Natural killer cell (primary cell): Measurements from ENCODE around the gene OR6N2. TPM values are rescaled to one million over a fixed set of nuclear protein-coding genes. Genes with fewer than 3 reads are reported as not detected.
A peak's percentile ranks its signal among the peaks of the same experiment; 100 is the strongest.

Experiments used
- ATAC-seq, 3 donors: fragments of 150-1000 bp in 2 of 3; fragments of 200-7000 bp in 1 of 3; cut with Tn5 transposase; 1 replicate in 1 of 3; 2 replicates in 2 of 3; pipeline ENCODE4 v1.10.0; 2021; ENCODE audit warnings: mild to moderate bottlenecking in 2 of 3, moderate library complexity in 2 of 3
- DNase-seq, 2 donors: peaks; one replicate each; pipeline versions ENCODE4 v3.0.0 to v3.0.0-alpha.2; 2013 to 2021; ENCODE audit warnings: mixed read lengths in 1 of 2
- H3K27ac ChIP-seq: one replicate; pipeline ENCODE4 v1.5.1; 2013; ENCODE audit warnings: mild to moderate bottlenecking, low read length
- H3K27me3 ChIP-seq: one replicate; pipeline ENCODE4 v1.6.1; 2013; ENCODE audit warnings: low read length; ENCODE audit not compliant: control insufficient read depth, insufficient read depth
- H3K36me3 ChIP-seq: one replicate; pipeline ENCODE4 v1.6.1; 2013; ENCODE audit warnings: low read length; ENCODE audit not compliant: control insufficient read depth, insufficient read depth
- H3K4me1 ChIP-seq: one replicate; pipeline ENCODE4 v1.6.1; 2013; ENCODE audit warnings: low read length; ENCODE audit not compliant: control insufficient read depth, insufficient read depth
- H3K4me3 ChIP-seq: one replicate; pipeline ENCODE4 v1.5.1; 2013; ENCODE audit warnings: low read length
- H3K9me3 ChIP-seq: one replicate; pipeline ENCODE4 v1.6.1; 2013; ENCODE audit warnings: low read length; ENCODE audit not compliant: control insufficient read depth, insufficient read depth
- H3K27ac Mint-ChIP-seq, 2 donors: one replicate each; pipeline ENCODE4 v1.8.0; 2022; ENCODE audit warnings: mild to moderate bottlenecking in 2 of 2, mixed read lengths in 2 of 2, moderate library complexity in 1 of 2
- H3K27me3 Mint-ChIP-seq, 2 donors: one replicate each; pipeline ENCODE4 v1.8.0; 2022; ENCODE audit warnings: low read depth in 2 of 2, mixed read lengths in 2 of 2
- H3K36me3 Mint-ChIP-seq: one replicate; pipeline ENCODE4 v1.8.0; 2022; ENCODE audit warnings: mixed read lengths
- H3K4me1 Mint-ChIP-seq, 2 donors: one replicate each; pipeline ENCODE4 v1.8.0; 2022; ENCODE audit warnings: mixed read lengths in 2 of 2
- H3K4me3 Mint-ChIP-seq: one replicate; pipeline ENCODE4 v1.8.0; 2022; ENCODE audit warnings: mild to moderate bottlenecking, moderate library complexity, mixed read lengths
- H3K9me3 Mint-ChIP-seq, 2 donors: one replicate each; pipeline ENCODE4 v1.8.0; 2022; ENCODE audit warnings: mixed read lengths in 2 of 2
- WGBS: methylation state at CpG from one replicate; pipeline ENCODE4 v1.1.7; 2013; ENCODE audit warnings: missing lambda C conversion rate; ENCODE audit not compliant: insufficient coverage; 5-methylcytosine and 5-hydroxymethylcytosine counted together
- intact Hi-C: fragments of 100-400 bp; cut with micrococcal nuclease; formaldehyde crosslinking; loops from one replicate; pipeline ENCODE4 v1.14.2; 2022
- total RNA-seq, 4 donors: library from RNA; stranded (reverse); fragments of 120-200 nt in 1 of 4; gene quantifications; one replicate each; pipeline versions ENCODE4 v1.2.3 to v1.2.4, GENCODE V29; 2013 to 2022
- TF ChIP-seq, protein P1 (sequence below): fragments of 200-600 bp; IDR thresholded peaks from one replicate; pipeline ENCODE4 v1.8.0; 2022; ENCODE audit warnings: antibody characterized with exemption

Gene OR6N2
- total RNA-seq, 3 donors from 2014 or later (not counting 1 experiment from before 2014, with no cell fraction given): 0.95 TPM; not detected in 2

GRCh38 chr1:158794247-158794646, 13.2 kb upstream of the OR6N2 start:
- H3K27ac Mint-ChIP-seq: no peak overlapping the region
- no peak overlapping the region for H3K27ac ChIP-seq
- no peaks in the 10 kb centered on the region for H3K36me3 Mint-ChIP-seq

GRCh38 chr1:158793604-158794003, 12.6 kb upstream of the OR6N2 start:
- Histone ChIP-seq H3K4me3 (no peak overlapping the region), H3K27ac (no peak overlapping the region), H3K36me3 (no peaks in the 10 kb centered on the region), H3K27me3 (no peaks in the 10 kb centered on the region), H3K4me1 (no peaks in the 10 kb centered on the region), H3K9me3 (no peaks in the 10 kb centered on the region)
- Mint-ChIP-seq H3K27me3 (no peaks in the 10 kb centered on the region), H3K27ac (no peak overlapping the region), H3K4me1 (peaks cover 13% of the 10 kb centered on the region in 2 donors), H3K4me3 (no peak overlapping the region), H3K9me3 (no peaks in the 10 kb centered on the region), H3K36me3 (no peaks in the 10 kb centered on the region)
- ATAC-seq (peak; percentile 64 to 70 (median 65)), DNase-seq (peak in 1 of 2 donors; percentile 61)
- intact Hi-C loops: loop anchor here (1.0 to 10.0 kb wide), 2 partner anchors 205 to 281 kb away; partner anchors contain the start of gene AIM2
- 100% methylated on average over 2 of the region's 2 CpGs for WGBS
- TF ChIP-seq, protein P1, sequence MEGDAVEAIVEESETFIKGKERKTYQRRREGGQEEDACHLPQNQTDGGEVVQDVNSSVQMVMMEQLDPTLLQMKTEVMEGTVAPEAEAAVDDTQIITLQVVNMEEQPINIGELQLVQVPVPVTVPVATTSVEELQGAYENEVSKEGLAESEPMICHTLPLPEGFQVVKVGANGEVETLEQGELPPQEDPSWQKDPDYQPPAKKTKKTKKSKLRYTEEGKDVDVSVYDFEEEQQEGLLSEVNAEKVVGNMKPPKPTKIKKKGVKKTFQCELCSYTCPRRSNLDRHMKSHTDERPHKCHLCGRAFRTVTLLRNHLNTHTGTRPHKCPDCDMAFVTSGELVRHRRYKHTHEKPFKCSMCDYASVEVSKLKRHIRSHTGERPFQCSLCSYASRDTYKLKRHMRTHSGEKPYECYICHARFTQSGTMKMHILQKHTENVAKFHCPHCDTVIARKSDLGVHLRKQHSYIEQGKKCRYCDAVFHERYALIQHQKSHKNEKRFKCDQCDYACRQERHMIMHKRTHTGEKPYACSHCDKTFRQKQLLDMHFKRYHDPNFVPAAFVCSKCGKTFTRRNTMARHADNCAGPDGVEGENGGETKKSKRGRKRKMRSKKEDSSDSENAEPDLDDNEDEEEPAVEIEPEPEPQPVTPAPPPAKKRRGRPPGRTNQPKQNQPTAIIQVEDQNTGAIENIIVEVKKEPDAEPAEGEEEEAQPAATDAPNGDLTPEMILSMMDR: peak; percentile 59

More at GRCh38 chr1:158794247-158794646, 13.2 kb upstream of the OR6N2 start:
- H3K4me1 ChIP-seq: no peaks in the 10 kb centered on the region
- Mint-ChIP-seq H3K4me1 (peaks cover 13% of the 10 kb centered on the region in 2 donors), H3K9me3 (no peaks in the 10 kb centered on the region), H3K4me3 (no peak overlapping the region), H3K27me3 (no peaks in the 10 kb centered on the region)
- 97% methylated on average over 6 of the region's 6 CpGs for WGBS
- H3K36me3 ChIP-seq: no peaks in the 10 kb centered on the region
- H3K27me3 ChIP-seq: no peaks in the 10 kb centered on the region
- ATAC-seq (no peak), DNase-seq (no peak)
- TF ChIP-seq, protein P1: no peak
- no peak overlapping the region for H3K4me3 ChIP-seq
- intact Hi-C loops: loop anchor here (10.0 kb wide), 1 partner anchor 281 kb away; the partner anchor contains the start of gene AIM2
- no peaks in the 10 kb centered on the region for H3K9me3 ChIP-seq

DNA sequence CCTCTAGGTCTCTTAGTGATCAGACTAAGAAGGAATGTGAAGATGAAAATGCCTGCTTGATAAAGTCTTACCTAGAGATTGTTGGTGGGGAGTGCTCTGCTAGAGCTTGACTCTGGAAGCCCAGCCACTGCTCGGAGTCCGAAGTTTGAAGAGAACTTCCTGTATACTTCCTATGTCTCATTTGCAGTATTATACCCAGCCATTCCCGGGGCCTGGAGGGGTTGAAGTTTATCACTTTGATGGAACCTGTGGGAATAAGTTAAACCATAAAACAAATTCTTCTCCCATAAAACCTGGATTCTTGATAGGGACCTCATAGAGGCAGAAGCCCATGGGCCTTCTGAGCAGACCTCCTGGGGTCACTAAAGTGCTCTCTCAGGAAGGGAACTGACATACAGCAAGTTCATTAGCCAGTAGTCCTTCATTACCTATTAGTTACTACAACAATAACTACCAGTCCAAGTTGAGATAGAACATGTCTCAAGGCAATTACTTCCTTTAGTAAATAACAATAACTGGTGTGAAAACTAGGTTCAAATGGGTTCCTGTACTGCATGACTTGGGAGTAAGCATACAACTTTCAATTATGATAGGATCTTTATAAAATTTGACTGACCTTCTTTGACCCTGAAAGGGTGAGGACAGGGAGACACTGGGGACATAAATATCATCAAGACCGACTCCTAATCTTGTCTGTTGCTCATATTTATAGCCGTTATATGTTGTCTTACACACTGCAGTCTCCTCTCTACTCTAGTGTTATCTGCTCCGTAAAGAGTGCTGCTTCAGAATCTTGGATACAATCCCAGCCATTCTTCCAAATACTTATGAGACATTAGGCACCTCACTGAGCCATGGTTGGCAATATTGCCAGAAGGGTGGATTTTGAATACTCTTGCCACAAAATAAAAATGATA, 8.8 kb downstream of the OR6N2 start, which contains the start of gene OR6N1:
Gene OR6N1 (minus strand): TSS at position 246 of the 917 bp plus-strand sequence. CDS start 5,513 bp downstream, outside the sequence.
- intact Hi-C loops: no loop called here
- no peak for DNase-seq
- no peak within 1 kb of the TSS for H3K4me3 ChIP-seq
- Mint-ChIP-seq H3K27ac (no peak within 1 kb of the TSS), H3K27me3 (peaks cover 8 to 10% of the 10 kb centered on the region in 2 donors), H3K4me1 (no peaks in the 10 kb centered on the region), H3K4me3 (no peak within 1 kb of the TSS), H3K9me3 (peaks cover 0 to 2% of the 10 kb centered on the region in 2 donors), H3K36me3 (no peaks in the 10 kb centered on the region)
- 95% methylated on average over 3 of the region's 6 CpGs for WGBS
- no peaks in the 10 kb centered on the region for H3K27me3 ChIP-seq
- no peaks in the 10 kb centered on the region for H3K9me3 ChIP-seq
- no peak for ATAC-seq
- H3K27ac ChIP-seq: no peak within 1 kb of the TSS
- no peaks in the 10 kb centered on the region for H3K4me1 ChIP-seq
- TF ChIP-seq, protein P1: no peak
- no peaks in the 10 kb centered on the region for H3K36me3 ChIP-seq
